Measurements from ENCODE around the gene HOXD13.

DNA sequence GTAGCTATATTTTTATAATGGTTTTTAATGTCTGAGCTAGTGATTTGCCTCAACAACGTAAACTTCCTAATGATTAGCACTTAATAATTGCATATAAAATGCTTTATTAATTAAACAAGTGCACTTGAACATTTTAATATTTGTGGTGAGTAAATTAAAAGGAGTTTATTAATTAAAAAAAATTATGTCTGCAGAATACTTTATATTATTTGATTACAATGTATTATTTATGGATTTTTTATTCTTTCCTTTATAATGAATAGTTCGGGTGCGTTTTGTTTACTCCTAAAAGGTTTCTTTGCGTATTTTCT lies 39.3 kb downstream of the HOXD13 start:
- TF ChIP-seq EZH2 (IDR thresholded peaks at IDR 0.05; ENCODE audit: low read length, unreplicated experiment) (no peak), EZH2phosphoT487 (IDR thresholded peaks at IDR 0.05; ENCODE audit: borderline replicate concordance, low read length) (no peak)
- TF ChIP-seq, protein P1, sequence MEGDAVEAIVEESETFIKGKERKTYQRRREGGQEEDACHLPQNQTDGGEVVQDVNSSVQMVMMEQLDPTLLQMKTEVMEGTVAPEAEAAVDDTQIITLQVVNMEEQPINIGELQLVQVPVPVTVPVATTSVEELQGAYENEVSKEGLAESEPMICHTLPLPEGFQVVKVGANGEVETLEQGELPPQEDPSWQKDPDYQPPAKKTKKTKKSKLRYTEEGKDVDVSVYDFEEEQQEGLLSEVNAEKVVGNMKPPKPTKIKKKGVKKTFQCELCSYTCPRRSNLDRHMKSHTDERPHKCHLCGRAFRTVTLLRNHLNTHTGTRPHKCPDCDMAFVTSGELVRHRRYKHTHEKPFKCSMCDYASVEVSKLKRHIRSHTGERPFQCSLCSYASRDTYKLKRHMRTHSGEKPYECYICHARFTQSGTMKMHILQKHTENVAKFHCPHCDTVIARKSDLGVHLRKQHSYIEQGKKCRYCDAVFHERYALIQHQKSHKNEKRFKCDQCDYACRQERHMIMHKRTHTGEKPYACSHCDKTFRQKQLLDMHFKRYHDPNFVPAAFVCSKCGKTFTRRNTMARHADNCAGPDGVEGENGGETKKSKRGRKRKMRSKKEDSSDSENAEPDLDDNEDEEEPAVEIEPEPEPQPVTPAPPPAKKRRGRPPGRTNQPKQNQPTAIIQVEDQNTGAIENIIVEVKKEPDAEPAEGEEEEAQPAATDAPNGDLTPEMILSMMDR (conservative IDR thresholded peaks at IDR 0.05; ENCODE audit: low read depth, low read length) = no peak

All from PC-3 (cell line).